SJCRH30 (cell line): Measurements from ENCODE around the gene DDX11. TPM values are rescaled to one million over a fixed set of nuclear protein-coding genes. Genes with fewer than 3 reads are reported as not detected.
"Not testable (repeated sequence)": the region's sequence is repeated elsewhere in the genome, so short reads cannot be mapped to it uniquely, and the experiment has no call there.

Source experiments
- DNase-seq, 2 experiments: peaks; one replicate each; pipeline ENCODE4 v3.0.0-alpha.2; 2015 to 2020
- H3K27ac ChIP-seq: fragments of 250-450 bp; sonication (Bioruptor Pico); 2 replicates; pipeline ENCODE4 v1.5.1; 2020; ENCODE audit warnings: mild to moderate bottlenecking, moderate library complexity
- H3K27me3 ChIP-seq: fragments of 250-450 bp; sonication (Bioruptor Pico); 2 replicates; pipeline ENCODE4 v1.5.1; 2020; ENCODE audit warnings: mild to moderate bottlenecking, moderate library complexity
- H3K36me3 ChIP-seq: fragments of 250-450 bp; sonication (Bioruptor Pico); 2 replicates; pipeline ENCODE4 v1.5.1; 2020; ENCODE audit warnings: mild to moderate bottlenecking, moderate library complexity
- H3K4me1 ChIP-seq: fragments of 250-450 bp; sonication (Bioruptor Pico); 2 replicates; pipeline ENCODE4 v1.5.1; 2020; ENCODE audit warnings: mild to moderate bottlenecking, moderate library complexity
- H3K4me3 ChIP-seq: fragments of 250-450 bp; sonication (Bioruptor Pico); 2 replicates; pipeline ENCODE4 v1.5.1; 2020; ENCODE audit warnings: mild to moderate bottlenecking, moderate library complexity
- H3K9me3 ChIP-seq: fragments of 250-450 bp; sonication (Bioruptor Pico); replicated peaks from 2 replicates; pipeline ENCODE4 v1.5.1; 2020; ENCODE audit warnings: mild to moderate bottlenecking, moderate library complexity
- total RNA-seq: library from RNA; depleted of rRNA; stranded (reverse); fragments of >200 nt; shearing (Covaris generic); gene quantifications from 2 replicates; pipeline ENCODE4 v1.2.3, GENCODE V29; 2014; rRNA removed

DDX11 gene
- total RNA-seq = 42.4 and 58.7 TPM in 2 replicates

DNA sequence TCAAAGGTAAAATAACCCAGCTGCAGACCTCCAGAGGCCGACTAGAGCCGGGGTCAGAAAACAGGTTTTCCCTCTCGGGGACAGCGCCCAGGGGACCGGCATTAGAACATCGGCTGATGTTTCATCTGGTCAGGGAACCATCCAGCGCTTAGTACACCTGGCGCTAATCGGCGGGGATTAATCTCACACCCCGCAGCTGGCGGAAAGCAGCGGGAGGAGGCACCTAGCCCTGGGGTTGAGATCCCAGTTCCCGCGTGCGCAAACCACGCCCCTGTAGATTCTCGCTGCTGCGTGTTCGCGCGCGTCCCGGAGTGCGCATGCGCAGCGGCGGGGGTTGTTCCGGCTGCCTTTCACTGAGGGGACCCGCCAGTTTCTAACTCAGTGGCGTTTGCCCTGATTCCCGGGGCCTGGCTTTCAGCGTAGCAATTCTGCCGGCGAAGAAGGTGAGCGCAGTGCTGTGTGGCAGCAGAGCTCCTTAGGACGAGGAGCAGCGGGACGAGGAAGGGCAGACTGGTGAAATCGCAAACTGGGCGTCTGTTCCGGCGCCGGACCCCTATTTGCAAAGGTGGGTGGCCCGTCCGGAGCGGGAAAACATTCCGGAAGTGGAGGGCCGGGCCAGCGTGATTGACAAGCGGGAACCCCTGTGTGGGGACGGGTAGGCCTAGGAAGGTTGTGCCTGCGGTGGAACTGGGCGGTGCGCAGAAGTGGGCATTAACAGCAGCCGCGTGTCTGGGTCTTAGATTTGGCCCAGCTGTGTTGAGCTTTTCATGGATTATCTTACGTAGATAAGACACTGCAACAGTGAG lies at the start of gene DDX11:
TSS of gene DDX11 (plus strand) at position 334 of the 806 bp plus-strand sequence. CDS start 4,534 bp downstream, outside the sequence.
- H3K4me3 ChIP-seq = peak within 1 kb of the TSS; percentile 100
- peak within 1 kb of the TSS; percentile 100 for H3K27ac ChIP-seq
- DNase-seq = peak; percentile 97 to 98
- H3K4me1 ChIP-seq, H3K27me3 ChIP-seq, H3K9me3 ChIP-seq, H3K36me3 ChIP-seq: not testable (repeated sequence)

GRCh38 chr12:31026202-31026601 lies 47.5 kb upstream of the DDX11 start:
- H3K27ac ChIP-seq = no peak overlapping the region
- H3K27me3 ChIP-seq = 0 out of 2 replicates have a peak, but pooled peaks cover 4% of the 10 kb centered on the region
- no peak overlapping the region for H3K4me3 ChIP-seq
- peaks cover 9% of the 10 kb centered on the region for H3K9me3 ChIP-seq
- DNase-seq = no peak
- no peaks in the 10 kb centered on the region for H3K36me3 ChIP-seq
- peaks cover 12% of the 10 kb centered on the region for H3K4me1 ChIP-seq

GRCh38 chr12:31027006-31027405 lies 46.7 kb upstream of the DDX11 start:
- not testable (repeated sequence) for H3K36me3 ChIP-seq, DNase-seq, H3K27me3 ChIP-seq, H3K27ac ChIP-seq, H3K9me3 ChIP-seq, H3K4me1 ChIP-seq, H3K4me3 ChIP-seq

DNA sequence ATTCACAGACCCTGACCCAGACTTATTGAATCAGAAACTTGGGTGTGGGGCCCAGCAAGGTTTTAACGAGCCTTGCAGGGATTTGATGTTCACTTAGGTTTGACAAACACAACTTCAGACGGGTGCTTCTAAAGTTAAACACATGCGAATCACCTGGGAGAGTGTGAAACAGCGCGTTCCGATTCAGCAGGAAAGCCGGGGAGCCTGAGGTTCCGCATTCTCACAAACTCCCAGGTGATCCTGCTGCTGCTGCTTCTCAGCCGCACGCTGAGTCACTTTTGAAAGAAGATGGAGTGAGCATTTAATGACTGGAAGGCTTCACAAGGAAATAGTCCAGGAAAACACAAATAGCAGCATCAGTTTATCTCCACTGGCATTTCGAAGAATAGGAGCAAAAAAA lies 44.2 kb upstream of the DDX11 start:
- peaks cover 5% of the 10 kb centered on the region; the same call in 1 of the 2 replicates for H3K9me3 ChIP-seq
- H3K4me3 ChIP-seq = no peak overlapping the region
- DNase-seq = no peak
- no peaks in the 10 kb centered on the region for H3K4me1 ChIP-seq
- H3K27ac ChIP-seq = no peak overlapping the region
- H3K36me3 ChIP-seq = no peaks in the 10 kb centered on the region
- peaks cover 5% of the 10 kb centered on the region; the same call in 1 of the 2 replicates for H3K27me3 ChIP-seq

GRCh38 chr12:31029916-31030562 lies 43.6 kb upstream of the DDX11 start:
- Histone ChIP-seq H3K9me3 (peaks cover 4% of the 10 kb centered on the region; the same call in 1 of the 2 replicates), H3K27me3 (peaks cover 5% of the 10 kb centered on the region; the same call in 1 of the 2 replicates), H3K36me3 (no peaks in the 10 kb centered on the region), H3K4me3 (no peak overlapping the region), H3K4me1 (no peaks in the 10 kb centered on the region), H3K27ac (no peak overlapping the region)
- DNase-seq = no peak

DNA sequence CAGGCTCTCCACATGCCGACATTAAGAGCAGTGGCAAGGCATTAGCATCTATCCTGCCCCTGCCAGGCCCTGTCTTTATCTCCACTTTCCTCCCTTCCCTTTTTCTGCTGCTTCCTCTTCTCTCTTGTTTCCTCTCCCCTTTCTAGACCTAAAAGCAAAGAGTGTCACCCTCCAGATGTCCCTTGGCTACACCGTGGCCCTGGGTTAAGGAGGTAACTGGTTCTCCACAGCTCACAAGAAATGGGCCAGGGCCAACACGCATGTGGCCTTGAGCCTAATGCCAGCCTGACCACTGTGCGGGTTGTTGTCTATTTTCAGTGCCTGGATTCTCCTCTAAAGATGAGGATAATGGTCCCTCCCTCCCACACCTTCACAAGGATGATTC lies 41.7 kb upstream of the DDX11 start:
- Histone ChIP-seq H3K9me3 (no peaks in the 10 kb centered on the region), H3K27ac (no peak overlapping the region), H3K4me3 (no peak overlapping the region), H3K36me3 (no peaks in the 10 kb centered on the region), H3K27me3 (peaks cover 5% of the 10 kb centered on the region; the same call in 1 of the 2 replicates), H3K4me1 (no peaks in the 10 kb centered on the region)
- no peak for DNase-seq

GRCh38 chr12:31033146-31033545 lies 40.5 kb upstream of the DDX11 start:
- Histone ChIP-seq H3K27me3 (peaks cover 5% of the 10 kb centered on the region; the same call in 1 of the 2 replicates), H3K9me3 (no peaks in the 10 kb centered on the region), H3K4me3 (no peak overlapping the region), H3K36me3 (no peaks in the 10 kb centered on the region), H3K4me1 (no peaks in the 10 kb centered on the region), H3K27ac (no peak overlapping the region)
- no peak for DNase-seq

DNA sequence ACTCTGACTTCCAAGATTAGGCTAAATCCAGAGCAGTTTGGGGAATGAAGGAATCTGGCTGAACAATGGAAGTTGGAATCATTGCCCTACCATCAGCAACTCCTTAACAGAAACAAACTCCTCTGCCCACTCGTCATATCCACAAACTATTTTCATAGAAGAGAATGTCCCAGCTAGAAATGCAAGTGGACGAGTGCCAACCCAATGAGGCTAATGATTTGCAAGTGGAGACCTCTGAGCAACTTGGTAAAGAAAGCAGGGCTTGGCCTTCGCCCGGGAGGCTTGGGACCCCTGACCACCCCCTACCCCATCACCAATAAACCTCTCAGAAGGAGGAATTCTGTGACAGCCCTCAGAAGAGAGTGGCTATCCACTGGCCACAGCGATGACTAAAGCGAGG lies 40.0 kb upstream of the DDX11 start:
- H3K4me1 ChIP-seq = no peaks in the 10 kb centered on the region
- H3K27ac ChIP-seq = no peak overlapping the region
- H3K36me3 ChIP-seq = no peaks in the 10 kb centered on the region
- no peaks in the 10 kb centered on the region for H3K9me3 ChIP-seq
- no peak for DNase-seq
- peaks cover 5% of the 10 kb centered on the region; the same call in 1 of the 2 replicates for H3K27me3 ChIP-seq
- H3K4me3 ChIP-seq = no peak overlapping the region

- H3K27ac ChIP-seq = no peak overlapping the region
- no peaks in the 10 kb centered on the region for H3K9me3 ChIP-seq
- H3K4me1 ChIP-seq = no peaks in the 10 kb centered on the region
- no peak overlapping the region for H3K4me3 ChIP-seq
- no peak for DNase-seq
- no peaks in the 10 kb centered on the region for H3K36me3 ChIP-seq
- H3K27me3 ChIP-seq = peaks cover 5% of the 10 kb centered on the region; the same call in 1 of the 2 replicates
Measured at GRCh38 chr12:31034372-31034771, 39.3 kb upstream of the DDX11 start.

DNA sequence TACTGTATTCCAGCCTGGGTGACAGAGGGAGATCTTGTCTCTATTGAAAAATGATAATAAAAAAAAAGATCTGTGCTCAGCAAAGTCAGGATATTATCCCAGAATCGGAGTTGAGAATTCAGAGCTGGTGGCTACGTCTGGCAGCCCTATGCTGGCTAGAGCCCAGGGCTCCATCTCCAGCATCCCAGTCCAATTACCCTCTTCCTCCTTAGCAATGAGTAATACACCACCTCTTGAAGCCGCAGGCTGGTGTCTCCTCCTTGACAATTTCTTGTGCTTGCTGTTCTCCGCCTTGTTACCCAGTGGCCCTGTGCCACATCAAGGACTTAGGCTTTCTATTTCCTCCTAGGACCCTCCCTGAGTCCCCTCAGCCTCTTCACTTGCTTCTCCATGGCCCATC lies 38.4 kb upstream of the DDX11 start:
- H3K36me3 ChIP-seq = no peaks in the 10 kb centered on the region
- no peaks in the 10 kb centered on the region for H3K4me1 ChIP-seq
- H3K27ac ChIP-seq = no peak overlapping the region
- peaks cover 5% of the 10 kb centered on the region; the same call in 1 of the 2 replicates for H3K27me3 ChIP-seq
- no peak for DNase-seq
- no peaks in the 10 kb centered on the region; the same call in 1 of the 2 replicates for H3K9me3 ChIP-seq
- no peak overlapping the region for H3K4me3 ChIP-seq

DNA sequence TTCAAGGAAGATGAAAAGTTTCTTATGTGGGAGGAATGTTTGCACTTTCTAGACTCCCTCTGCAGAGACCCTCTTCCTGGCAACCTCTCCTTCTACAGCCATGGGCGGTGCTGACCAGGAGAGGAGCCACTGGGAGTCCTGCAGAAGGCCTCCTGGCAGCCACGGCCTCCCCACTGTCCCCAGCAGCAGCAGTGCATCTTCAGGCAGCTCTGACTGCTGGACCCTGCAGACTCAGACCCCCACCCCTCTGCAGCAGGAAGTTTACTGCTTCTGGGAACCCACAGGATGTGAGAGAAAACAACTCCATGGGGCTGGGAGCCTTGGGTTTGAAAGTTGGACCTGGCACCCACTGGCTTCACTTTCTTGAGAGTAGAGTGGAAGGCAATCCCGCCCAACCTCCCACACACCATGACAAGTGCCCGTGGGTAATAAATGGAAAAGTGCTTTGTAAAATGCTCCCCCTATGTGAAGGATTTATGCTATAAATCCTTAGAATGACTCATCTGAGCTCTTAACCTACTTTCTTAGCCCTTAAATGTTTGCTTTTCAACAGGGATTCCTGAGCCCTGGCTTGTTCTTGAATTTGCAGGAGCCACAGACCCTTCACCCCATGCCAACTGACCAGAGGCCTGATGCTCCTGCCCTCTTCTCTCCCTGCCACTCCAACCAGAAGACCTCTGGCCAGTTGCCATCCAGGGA lies 37.5 kb upstream of the DDX11 start:
- no peaks in the 10 kb centered on the region for H3K4me1 ChIP-seq
- no peak overlapping the region for H3K4me3 ChIP-seq
- no peaks in the 10 kb centered on the region for H3K36me3 ChIP-seq
- DNase-seq = no peak
- no peak overlapping the region for H3K27ac ChIP-seq
- no peaks in the 10 kb centered on the region; the same call in 1 of the 2 replicates for H3K9me3 ChIP-seq
- peaks cover 5% of the 10 kb centered on the region; the same call in 1 of the 2 replicates for H3K27me3 ChIP-seq

- no peak overlapping the region for H3K27ac ChIP-seq
- no peak overlapping the region for H3K4me3 ChIP-seq
- no peak for DNase-seq
- no peaks in the 10 kb centered on the region; the same call in 1 of the 2 replicates for H3K9me3 ChIP-seq
- H3K36me3 ChIP-seq = no peaks in the 10 kb centered on the region
- H3K4me1 ChIP-seq = no peaks in the 10 kb centered on the region
- H3K27me3 ChIP-seq = peaks cover 5% of the 10 kb centered on the region; the same call in 1 of the 2 replicates
Measured at GRCh38 chr12:31037028-31037427, 36.6 kb upstream of the DDX11 start.

- no peak for DNase-seq
- Histone ChIP-seq H3K4me3 (no peak overlapping the region), H3K4me1 (no peaks in the 10 kb centered on the region), H3K27ac (no peak overlapping the region), H3K36me3 (no peaks in the 10 kb centered on the region), H3K9me3 (no peaks in the 10 kb centered on the region; the same call in 1 of the 2 replicates), H3K27me3 (peaks cover 5% of the 10 kb centered on the region; the same call in 1 of the 2 replicates)
Measured at GRCh38 chr12:31037931-31038330, 35.7 kb upstream of the DDX11 start.

GRCh38 chr12:31041033-31041564 lies 32.6 kb upstream of the DDX11 start:
- no peaks in the 10 kb centered on the region for H3K36me3 ChIP-seq
- no peak for DNase-seq
- H3K9me3 ChIP-seq = no peaks in the 10 kb centered on the region; the same call in 1 of the 2 replicates
- H3K4me3 ChIP-seq = no peak overlapping the region
- H3K27me3 ChIP-seq = no peaks in the 10 kb centered on the region
- no peak overlapping the region for H3K27ac ChIP-seq
- H3K4me1 ChIP-seq = no peaks in the 10 kb centered on the region
